ENCODE data around the gene CTNNBIP1. TPM values are rescaled to one million over a fixed set of nuclear protein-coding genes. Genes with fewer than 3 reads are reported as not detected.

The CTNNBIP1 gene
- total RNA-seq, 1 donor from 2014 or later = 44.7 TPM

DNA sequence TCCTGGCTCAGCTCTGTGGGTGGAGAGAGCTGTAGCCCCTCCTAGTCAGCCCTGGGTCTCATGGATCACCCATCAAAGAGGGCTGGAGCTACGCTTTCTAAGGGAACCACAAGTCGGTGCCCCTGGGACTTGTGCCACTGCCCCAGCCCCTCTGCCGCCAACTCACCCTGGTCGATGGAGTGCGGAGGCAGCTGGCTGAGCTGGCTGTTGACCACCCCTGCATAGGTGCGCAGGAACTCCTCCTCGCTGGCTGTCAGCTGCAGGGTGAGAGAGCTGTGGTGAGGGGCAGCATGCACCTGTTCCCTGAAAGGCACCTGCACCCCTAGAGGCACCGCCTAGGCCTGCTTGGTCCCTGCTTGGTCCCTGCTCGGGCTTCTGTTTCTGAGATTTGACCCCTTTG is 39.0 kb downstream of the CTNNBIP1 start:
- TF ChIP-seq, protein P1, sequence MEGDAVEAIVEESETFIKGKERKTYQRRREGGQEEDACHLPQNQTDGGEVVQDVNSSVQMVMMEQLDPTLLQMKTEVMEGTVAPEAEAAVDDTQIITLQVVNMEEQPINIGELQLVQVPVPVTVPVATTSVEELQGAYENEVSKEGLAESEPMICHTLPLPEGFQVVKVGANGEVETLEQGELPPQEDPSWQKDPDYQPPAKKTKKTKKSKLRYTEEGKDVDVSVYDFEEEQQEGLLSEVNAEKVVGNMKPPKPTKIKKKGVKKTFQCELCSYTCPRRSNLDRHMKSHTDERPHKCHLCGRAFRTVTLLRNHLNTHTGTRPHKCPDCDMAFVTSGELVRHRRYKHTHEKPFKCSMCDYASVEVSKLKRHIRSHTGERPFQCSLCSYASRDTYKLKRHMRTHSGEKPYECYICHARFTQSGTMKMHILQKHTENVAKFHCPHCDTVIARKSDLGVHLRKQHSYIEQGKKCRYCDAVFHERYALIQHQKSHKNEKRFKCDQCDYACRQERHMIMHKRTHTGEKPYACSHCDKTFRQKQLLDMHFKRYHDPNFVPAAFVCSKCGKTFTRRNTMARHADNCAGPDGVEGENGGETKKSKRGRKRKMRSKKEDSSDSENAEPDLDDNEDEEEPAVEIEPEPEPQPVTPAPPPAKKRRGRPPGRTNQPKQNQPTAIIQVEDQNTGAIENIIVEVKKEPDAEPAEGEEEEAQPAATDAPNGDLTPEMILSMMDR (IDR thresholded peaks at IDR 0.05) = no peak
- no peak for TF ChIP-seq POLR2A (IDR thresholded peaks at IDR 0.05)
- TF ChIP-seq POLR2AphosphoS5 (IDR thresholded peaks at IDR 0.05; ENCODE audit: insufficient read depth in 1 of 2, low read depth in 1 of 2) = no peak
- no peaks in the 10 kb centered on the region for H3K9me3 ChIP-seq
- intact Hi-C loops (cut with DNase I) = loop anchor here (10.0 kb wide), 1 partner anchor 64 kb away; no protein-coding TSS in a partner anchor
- no peaks in the 10 kb centered on the region for H3K27me3 ChIP-seq
- H3K36me3 ChIP-seq = peaks cover 0 to 15% of the 10 kb centered on the region in 2 donors
- H3K4me1 ChIP-seq = peaks cover 43% of the 10 kb centered on the region
- H3K4me3 ChIP-seq = no peak overlapping the region
- H3K27ac ChIP-seq = peak overlapping the region; percentile 37
- no peak for DNase-seq (ENCODE audit: extremely low spot score in 2 of 2)

DNA sequence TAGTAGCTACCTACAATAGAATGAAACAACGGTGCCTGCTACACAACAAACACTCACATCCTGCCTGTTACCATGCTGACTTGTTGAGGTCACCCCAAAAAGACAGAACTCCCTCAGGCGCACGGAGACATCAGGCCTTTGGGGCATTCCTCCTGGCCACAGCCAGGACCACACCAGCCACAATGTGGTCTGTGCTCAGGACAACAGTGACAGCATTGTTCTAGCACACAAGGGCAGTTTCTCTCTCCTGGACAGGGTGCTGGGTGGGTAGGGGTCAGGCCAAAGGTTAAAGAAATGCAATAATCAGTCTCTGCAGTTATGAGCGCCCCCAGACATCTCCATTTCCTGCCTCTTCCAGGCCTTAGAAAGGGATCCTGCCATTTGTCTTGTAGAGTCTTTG is 39.5 kb downstream of the CTNNBIP1 start:
- DNase-seq (ENCODE audit: extremely low spot score in 2 of 2) = no peak
- TF ChIP-seq POLR2AphosphoS5 (IDR thresholded peaks at IDR 0.05; ENCODE audit: insufficient read depth in 1 of 2, low read depth in 1 of 2) (no peak), POLR2A (IDR thresholded peaks at IDR 0.05) (no peak)
- TF ChIP-seq, protein P1 (IDR thresholded peaks at IDR 0.05) = no peak
- peak overlapping the region; percentile 37 for H3K27ac ChIP-seq
- no peak overlapping the region for H3K4me3 ChIP-seq
- no peaks in the 10 kb centered on the region for H3K27me3 ChIP-seq
- no peaks in the 10 kb centered on the region for H3K9me3 ChIP-seq
- peaks cover 0 to 15% of the 10 kb centered on the region in 2 donors for H3K36me3 ChIP-seq
- intact Hi-C loops (cut with DNase I) = loop anchor here (10.0 kb wide), 1 partner anchor 64 kb away; no protein-coding TSS in a partner anchor
- peaks cover 40% of the 10 kb centered on the region for H3K4me1 ChIP-seq

DNA sequence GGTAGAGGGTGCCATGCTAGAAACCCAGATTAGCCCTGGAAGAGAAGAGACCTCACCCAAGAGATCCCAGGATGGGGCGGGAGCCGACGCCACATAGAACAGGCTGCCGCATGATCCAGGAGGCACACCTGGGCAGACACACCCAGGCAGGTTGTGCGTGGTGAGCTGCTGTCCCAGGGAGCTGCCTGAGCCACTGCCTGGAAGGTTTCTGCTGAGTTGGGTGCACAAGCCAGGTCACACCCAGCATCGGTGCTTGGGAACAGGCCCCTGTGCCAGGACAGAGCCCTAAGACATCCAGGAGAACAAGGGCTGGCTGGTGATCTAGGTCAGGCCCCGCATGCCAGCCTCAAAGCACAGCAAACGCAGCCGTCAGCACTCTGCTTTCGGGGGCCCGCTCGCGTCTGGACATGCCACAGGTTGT is 40.2 kb downstream of the CTNNBIP1 start:
- DNase-seq (ENCODE audit: extremely low spot score in 2 of 2) = no peak
- no peaks in the 10 kb centered on the region for H3K9me3 ChIP-seq
- no peaks in the 10 kb centered on the region for H3K27me3 ChIP-seq
- intact Hi-C loops (cut with DNase I) = loop anchor here (5.0 to 10.0 kb wide), 4 partner anchors 65 to 243 kb away; no protein-coding TSS in a partner anchor
- H3K27ac ChIP-seq = peak overlapping the region; percentile 14
- TF ChIP-seq POLR2AphosphoS5 (IDR thresholded peaks at IDR 0.05; ENCODE audit: insufficient read depth in 1 of 2, low read depth in 1 of 2) = peak; percentile 28 to 48
- TF ChIP-seq POLR2A (IDR thresholded peaks at IDR 0.05) = no peak
- H3K36me3 ChIP-seq = peaks cover 0 to 15% of the 10 kb centered on the region in 2 donors
- H3K4me3 ChIP-seq = no peak overlapping the region
- H3K4me1 ChIP-seq = peaks cover 34% of the 10 kb centered on the region

DNA sequence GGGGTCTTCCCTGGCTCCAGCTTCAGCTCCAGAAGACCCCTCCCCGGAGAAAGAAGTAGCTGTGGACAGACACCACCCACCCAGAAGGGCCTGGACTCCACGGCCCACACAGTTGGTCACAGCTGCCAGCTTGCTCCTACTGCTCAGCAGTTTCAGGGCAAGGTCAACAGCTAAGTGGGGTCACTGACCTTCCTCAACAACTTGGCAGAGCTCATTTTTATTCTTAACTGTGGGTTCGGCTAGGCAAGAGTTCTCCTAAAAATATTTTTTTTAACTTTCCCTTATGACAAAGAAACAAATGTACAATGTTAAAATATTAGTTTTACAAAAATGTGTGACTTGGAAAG is 41.9 kb downstream of the CTNNBIP1 start:
- H3K9me3 ChIP-seq = no peaks in the 10 kb centered on the region
- no peak overlapping the region for H3K4me3 ChIP-seq
- H3K36me3 ChIP-seq = peaks cover 0 to 15% of the 10 kb centered on the region in 2 donors
- TF ChIP-seq, protein P1 (IDR thresholded peaks at IDR 0.05) = no peak
- TF ChIP-seq POLR2AphosphoS5 (IDR thresholded peaks at IDR 0.05; ENCODE audit: insufficient read depth in 1 of 2, low read depth in 1 of 2) = no peak
- no peak for TF ChIP-seq POLR2A (IDR thresholded peaks at IDR 0.05)
- H3K27me3 ChIP-seq = no peaks in the 10 kb centered on the region
- DNase-seq (ENCODE audit: extremely low spot score in 2 of 2) = no peak
- H3K4me1 ChIP-seq = peaks cover 48% of the 10 kb centered on the region
- intact Hi-C loops (cut with DNase I) = loop anchor here (5.0 to 10.0 kb wide), 3 partner anchors 86 to 241 kb away; no protein-coding TSS in a partner anchor
- peak overlapping the region; percentile 57 for H3K27ac ChIP-seq

DNA sequence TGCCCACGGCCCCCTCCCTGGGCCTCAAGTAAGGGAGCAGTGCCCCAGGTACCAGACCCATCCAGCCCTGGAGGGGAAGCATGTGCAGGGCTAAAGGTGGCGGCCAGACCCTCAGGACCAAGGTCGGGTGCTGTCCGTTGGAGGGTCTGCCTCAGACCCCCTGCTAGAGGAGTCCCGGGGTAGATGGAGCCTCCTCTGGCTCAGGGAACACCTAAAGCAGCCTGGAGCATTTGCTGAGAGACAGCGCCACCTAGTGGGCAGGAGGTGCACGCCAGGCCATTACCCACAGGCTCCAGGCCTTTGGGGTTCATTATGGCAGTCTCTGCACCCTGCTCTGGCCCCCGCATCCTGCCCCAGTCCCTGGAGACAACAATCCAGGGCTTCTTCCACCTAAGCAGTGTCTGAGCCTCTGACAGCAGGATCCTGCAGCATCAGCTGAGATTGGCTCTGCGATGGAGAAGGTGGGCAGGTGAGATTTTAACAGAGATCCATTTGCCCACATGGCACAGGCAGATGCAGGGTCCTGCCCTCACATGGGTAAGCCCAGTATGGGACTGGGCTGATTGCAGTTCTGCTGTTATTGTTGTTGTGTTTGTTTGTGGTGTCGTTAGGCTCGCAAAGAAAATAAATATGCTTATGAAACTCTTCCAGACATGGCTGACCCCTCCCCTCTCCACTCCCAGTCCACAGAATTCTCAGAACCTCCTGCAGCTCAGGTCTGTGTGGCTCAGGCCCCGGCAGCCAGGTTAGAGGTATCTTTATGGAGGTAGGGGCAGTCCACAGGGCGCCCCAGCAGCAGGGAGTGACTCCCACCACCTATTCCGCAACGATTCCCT is 42.4 kb downstream of the CTNNBIP1 start:
- Histone ChIP-seq H3K27me3 (no peaks in the 10 kb centered on the region), H3K27ac (no peak overlapping the region), H3K9me3 (no peaks in the 10 kb centered on the region), H3K4me1 (peaks cover 48% of the 10 kb centered on the region), H3K36me3 (peaks cover 0 to 15% of the 10 kb centered on the region in 2 donors), H3K4me3 (no peak overlapping the region)
- no peak for DNase-seq (ENCODE audit: extremely low spot score in 2 of 2)
- TF ChIP-seq POLR2AphosphoS5 (IDR thresholded peaks at IDR 0.05; ENCODE audit: insufficient read depth in 1 of 2, low read depth in 1 of 2) (peak in 1 of 2 donors; percentile 25), POLR2A (IDR thresholded peaks at IDR 0.05) (no peak)
- TF ChIP-seq, protein P1 (IDR thresholded peaks at IDR 0.05) = peak; percentile 79 to 97 (median 95)
- intact Hi-C loops (cut with DNase I) = loop anchor here (5.0 to 10.0 kb wide), 3 partner anchors 85 to 240 kb away; no protein-coding TSS in a partner anchor
